ENCODE data around the gene CCDC88C. TPM values are rescaled to one million over a fixed set of nuclear protein-coding genes. Genes with fewer than 3 reads are reported as not detected.

CCDC88C gene
- total and polyA plus RNA-seq, 2 donors (not counting 3 experiments of a cell fraction or from before 2014, with no cell fraction given), result 11.4 to 52.1 TPM

GRCh38 chr14:91389150-91389549, 28.5 kb downstream of the CCDC88C start:
- DNase-seq (ENCODE audit: low read depth, low spot score), result no peak
- Histone ChIP-seq H3K9ac (replicated peaks; ENCODE audit: extremely low read depth, insufficient read depth, low read length) (no peak overlapping the region), H3K79me2 (ENCODE audit: control insufficient read depth, insufficient read depth, low read length) (peaks cover 3% of the 10 kb centered on the region), H3K36me3 (ENCODE audit: control insufficient read depth in 2 of 2, extremely low read depth in 1 of 2, insufficient read depth in 2 of 2, low read length in 2 of 2) (no peaks in the 10 kb centered on the region), H3K9me3 (replicated peaks; ENCODE audit: control insufficient read depth, insufficient read depth, low read length) (no peaks in the 10 kb centered on the region), H3K4me1 (ENCODE audit: control insufficient read depth, extremely low read depth, insufficient read depth, low read length) (no peaks in the 10 kb centered on the region), H3K27ac (ENCODE audit: insufficient read depth, low read depth, low read length) (no peak overlapping the region), H3K4me3 (replicated peaks in 1 of 3; ENCODE audit: insufficient read depth in 1 of 3, low read depth in 1 of 3, low read length in 3 of 3) (no peak overlapping the region), H3K4me2 (ENCODE audit: insufficient read depth, low read length) (no peak overlapping the region), H3K9me1 (replicated peaks; ENCODE audit: control insufficient read depth, extremely low read depth, insufficient read depth, low read length) (no peaks in the 10 kb centered on the region), H2AFZ (ENCODE audit: low read depth, low read length) (no peak overlapping the region), H4K20me1 (replicated peaks; ENCODE audit: control insufficient read depth, extremely low read depth, insufficient read depth, low read length) (no peaks in the 10 kb centered on the region), H3K27me3 (ENCODE audit: control insufficient read depth in 2 of 2, insufficient read depth in 2 of 2, low read length in 2 of 2) (no peaks in the 10 kb centered on the region)
- dilution Hi-C loops (cut with MboI; ENCODE audit: extremely low pct_ligation_motif_present, low sequenced_read_pairs) (no loop called here), intact Hi-C loops (cut with micrococcal nuclease) (no loop called here)
- no peak for FAIRE-seq
- TF ChIP-seq MYC (IDR thresholded peaks at IDR 0.05; ENCODE audit: low read depth, low read length) (no peak), POLR2AphosphoS5 (IDR thresholded peaks at IDR 0.05; ENCODE audit: insufficient read depth, low read depth, low read length) (no peak), FOS (IDR thresholded peaks at IDR 0.05; ENCODE audit: borderline replicate concordance, insufficient read depth, low read length) (no peak), GATA2 (IDR thresholded peaks at IDR 0.05; ENCODE audit: insufficient read depth, insufficient read length, low read depth, low read length) (no peak), MAX (IDR thresholded peaks at IDR 0.05; ENCODE audit: insufficient read depth, insufficient read length) (no peak), EZH2 (IDR thresholded peaks at IDR 0.05; ENCODE audit: borderline replicate concordance, low read depth, low read length, severe bottlenecking) (no peak), CTCF (IDR thresholded peaks at IDR 0.05; ENCODE audit: extremely low read depth in 1 of 2, insufficient read depth in 1 of 2, low read depth in 1 of 2, low read length in 2 of 2) (no peak), POLR2A (IDR thresholded peaks at IDR 0.05; ENCODE audit: low read depth, low read length) (no peak), JUN (IDR thresholded peaks at IDR 0.05; ENCODE audit: borderline replicate concordance, insufficient read depth, insufficient read length, low read depth) (no peak)
- ChIA-PET CTCF (no interaction called here), POLR2A (no interaction called here)
- BruUV-seq (replicated peaks), result no TSS peak

Measured in endothelial cell of umbilical vein (primary cell).